Loucy (cell line): ENCODE results near the gene FAM168B.
"Not testable (repeated sequence)": the region's sequence is repeated elsewhere in the genome, so short reads cannot be mapped to it uniquely, and the experiment has no call there.

Source experiments
- H2AFZ ChIP-seq: fragments of 200-600 bp; sonication (generic); 2 replicates; pipeline ENCODE4 v1.6.0; 2016; ENCODE audit warnings: antibody characterized with exemption, mild to moderate bottlenecking, low read length, moderate library complexity
- H3F3A ChIP-seq: fragments of 200-600 bp; 2 replicates; pipeline ENCODE4 v1.6.0; 2016; ENCODE audit warnings: antibody characterized with exemption, low read depth, mild to moderate bottlenecking
- H3K27me3 ChIP-seq: fragments of 200-600 bp; sonication (generic); 2 replicates; pipeline ENCODE4 v1.6.1; 2014; ENCODE audit warnings: low read length, mild to moderate bottlenecking; ENCODE audit not compliant: insufficient read depth, poor library complexity, severe bottlenecking
- H3K36me3 ChIP-seq: fragments of 200-600 bp; sonication (generic); 2 replicates; pipeline ENCODE4 v1.6.1; 2016; ENCODE audit warnings: low read length; ENCODE audit not compliant: insufficient read depth
- H3K4me1 ChIP-seq: fragments of 200-600 bp; sonication (generic); 2 replicates; pipeline ENCODE4 v1.5.1; 2014; ENCODE audit warnings: low read length, mild to moderate bottlenecking; ENCODE audit not compliant: insufficient read depth, poor library complexity, severe bottlenecking
- H3K4me2 ChIP-seq: fragments of 200-600 bp; sonication (generic); 2 replicates; pipeline ENCODE4 v1.6.0; 2014; ENCODE audit warnings: antibody characterized with exemption, low read length, low read depth, mild to moderate bottlenecking; ENCODE audit not compliant: poor library complexity, severe bottlenecking
- H3K4me3 ChIP-seq: fragments of 200-600 bp; sonication (generic); 2 replicates; pipeline ENCODE4 v1.5.1; 2014; ENCODE audit warnings: low read length, mild to moderate bottlenecking, mixed read lengths; ENCODE audit not compliant: poor library complexity, severe bottlenecking
- H3K79me2 ChIP-seq: fragments of 200-600 bp; sonication (generic); 2 replicates; pipeline ENCODE4 v1.6.1; 2014; ENCODE audit warnings: low read length; ENCODE audit not compliant: insufficient read depth
- H3K9ac ChIP-seq: fragments of 200-600 bp; sonication (generic); 2 replicates; pipeline ENCODE4 v1.6.0; 2014; ENCODE audit warnings: mild to moderate bottlenecking, low read depth, low read length, moderate library complexity; ENCODE audit not compliant: poor library complexity, severe bottlenecking
- H3K9me2 ChIP-seq: fragments of 200-600 bp; sonication (generic); replicated peaks from 2 replicates; pipeline ENCODE4 v1.6.1; 2016; ENCODE audit warnings: low read depth, low read length, mixed read lengths
- H3K9me3 ChIP-seq: fragments of 200-600 bp; sonication (generic); 2 replicates; pipeline ENCODE4 v1.6.1; 2014; ENCODE audit warnings: mild to moderate bottlenecking, antibody characterized with exemption, low read length, low read depth; ENCODE audit not compliant: insufficient read depth
- H4K20me1 ChIP-seq: fragments of 200-600 bp; sonication (generic); 2 replicates; pipeline ENCODE4 v1.6.0; 2014; ENCODE audit warnings: antibody characterized with exemption, low read length, mild to moderate bottlenecking; ENCODE audit not compliant: insufficient read depth, poor library complexity, severe bottlenecking
- CTCF ChIP-seq: fragments of 200-600 bp; sonication (generic); conservative IDR thresholded peaks from 2 replicates; pipeline ENCODE4 v1.5.1; 2014; ENCODE audit warnings: mild to moderate bottlenecking, antibody characterized with exemption, low read length
- EZH2phosphoT487 ChIP-seq: fragments of 200-600 bp; IDR thresholded peaks from 2 replicates; pipeline ENCODE4 v1.6.1; 2018; ENCODE audit warnings: antibody characterized with exemption, mild to moderate bottlenecking, moderate library complexity, borderline replicate concordance

FAM168B gene

GRCh38 chr2:131081190-131081589 lies 12.1 kb downstream of the FAM168B start:
- Histone ChIP-seq H4K20me1 (peaks cover 64% of the 10 kb centered on the region), H3K27me3 (no peaks in the 10 kb centered on the region), H3K9ac (no peak overlapping the region), H2AFZ (no peak overlapping the region), H3K79me2 (peaks cover 88% of the 10 kb centered on the region), H3K9me2 (no peaks in the 10 kb centered on the region), H3K4me2 (no peak overlapping the region), H3F3A (no peaks in the 10 kb centered on the region), H3K4me1 (peaks cover 12% of the 10 kb centered on the region), H3K4me3 (no peak overlapping the region), H3K36me3 (peaks cover 67% of the 10 kb centered on the region), H3K9me3 (no peaks in the 10 kb centered on the region)
- TF ChIP-seq EZH2phosphoT487 = no peak
- no peak for TF ChIP-seq CTCF

DNA sequence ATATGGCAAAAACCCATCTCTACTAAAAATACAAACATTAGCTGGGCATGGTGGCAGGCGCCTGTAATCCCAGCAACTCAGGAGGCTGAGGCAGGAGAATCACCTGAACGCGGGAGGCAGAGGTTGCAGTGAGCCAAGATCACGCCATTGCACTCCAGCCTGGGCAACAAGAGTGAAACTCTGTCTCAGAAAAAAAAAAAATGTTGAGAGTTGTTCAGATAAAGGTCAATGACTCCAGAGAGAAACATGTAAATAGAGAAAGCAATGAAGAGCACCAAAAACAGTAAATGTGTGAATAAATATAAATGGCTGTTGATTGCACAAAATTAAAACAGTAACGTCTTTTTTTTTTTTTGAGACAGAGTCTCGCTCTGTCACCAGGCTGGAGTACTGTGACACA lies 13.3 kb downstream of the FAM168B start:
- not testable (repeated sequence) for H3K9me3 ChIP-seq, H3K4me2 ChIP-seq, H3K4me3 ChIP-seq, H2AFZ ChIP-seq, H3K9ac ChIP-seq, H3K4me1 ChIP-seq, H3F3A ChIP-seq, H3K27me3 ChIP-seq, H3K9me2 ChIP-seq
- Histone ChIP-seq H4K20me1 (peaks cover 64% of the 10 kb centered on the region), H3K79me2 (peaks cover 88% of the 10 kb centered on the region), H3K36me3 (peaks cover 72% of the 10 kb centered on the region)

- H3K9me3 ChIP-seq = no peaks in the 10 kb centered on the region
- H3K79me2 ChIP-seq = peaks cover 88% of the 10 kb centered on the region
- no peak overlapping the region for H3K4me2 ChIP-seq
- H3K4me1 ChIP-seq = no peaks in the 10 kb centered on the region
- peaks cover 88% of the 10 kb centered on the region for H3K36me3 ChIP-seq
- H3K9me2 ChIP-seq = no peaks in the 10 kb centered on the region
- no peak overlapping the region for H3K9ac ChIP-seq
- no peak overlapping the region for H2AFZ ChIP-seq
- no peak overlapping the region for H3K4me3 ChIP-seq
- TF ChIP-seq EZH2phosphoT487 = no peak
- no peak for TF ChIP-seq CTCF
- H3K27me3 ChIP-seq = no peaks in the 10 kb centered on the region
- peaks cover 58% of the 10 kb centered on the region for H4K20me1 ChIP-seq
- H3F3A ChIP-seq = no peaks in the 10 kb centered on the region
These were observed 15.3 kb downstream of the FAM168B start for GRCh38 chr2:131077966-131078365.

GRCh38 chr2:131077182-131077846 lies 15.9 kb downstream of the FAM168B start:
- peaks cover 88% of the 10 kb centered on the region for H3K36me3 ChIP-seq
- no peaks in the 10 kb centered on the region for H3K9me3 ChIP-seq

More at GRCh38 chr2:131077182-131077846, 15.9 kb downstream of the FAM168B start:
- no peaks in the 10 kb centered on the region for H3F3A ChIP-seq
- H2AFZ ChIP-seq = no peak overlapping the region
- H4K20me1 ChIP-seq = peaks cover 57% of the 10 kb centered on the region
- TF ChIP-seq EZH2phosphoT487 (no peak), CTCF (no peak)
- H3K79me2 ChIP-seq = peaks cover 87% of the 10 kb centered on the region
- no peaks in the 10 kb centered on the region for H3K9me2 ChIP-seq
- no peak overlapping the region for H3K4me2 ChIP-seq
- no peak overlapping the region for H3K9ac ChIP-seq
- H3K27me3 ChIP-seq = no peaks in the 10 kb centered on the region
- no peaks in the 10 kb centered on the region for H3K4me1 ChIP-seq
- no peak overlapping the region for H3K4me3 ChIP-seq
